Measurements from ENCODE around the gene FOXE3. TPM values are rescaled to one million over a fixed set of nuclear protein-coding genes. Genes with fewer than 3 reads are reported as not detected.

FOXE3 gene
- total and polyA plus RNA-seq, 2 of the 4 experiments (the other 2 are of a cell fraction), result 0.12 TPM; not detected in 1

GRCh38 chr1:47465605-47466004 lies 49.5 kb downstream of the FOXE3 start:
- ATAC-seq (ENCODE audit: low read depth), result no peak
- no peak overlapping the region for H3K9ac ChIP-seq (ENCODE audit: low read depth, low read length)
- H3K36me3 ChIP-seq (ENCODE audit: control insufficient read depth, insufficient read depth, low read length), result no peaks in the 10 kb centered on the region

More at GRCh38 chr1:47465605-47466004, 49.5 kb downstream of the FOXE3 start:
- Histone ChIP-seq H4K8ac (ENCODE audit: low read depth in 2 of 2, low read length in 2 of 2) (no peak overlapping the region), H3K14ac (replicated peaks; ENCODE audit: low read depth, low read length) (no peak overlapping the region), H3K4ac (ENCODE audit: low read depth, low read length) (no peak overlapping the region), H2BK20ac (ENCODE audit: low read depth, low read length) (no peak overlapping the region), H3K18ac (ENCODE audit: low read depth, low read length) (no peak overlapping the region), H2BK5ac (ENCODE audit: low read depth, low read length, poor library complexity, severe bottlenecking) (no peak overlapping the region), H3K4me2 (ENCODE audit: low read depth, low read length) (no peak overlapping the region), H2AK9ac (replicated peaks; ENCODE audit: low read depth, low read length, poor library complexity) (no peak overlapping the region), H3K27me3 (ENCODE audit: control insufficient read depth, insufficient read depth, low read length) (peaks cover 6% of the 10 kb centered on the region; the same call in 1 of the 2 replicates), H3K9me3 (ENCODE audit: control insufficient read depth, insufficient read depth, low read length) (no peaks in the 10 kb centered on the region), H3K56ac (ENCODE audit: extremely low read depth, insufficient read depth, low read length) (no peak overlapping the region), H2BK15ac (ENCODE audit: low read depth, low read length) (no peak overlapping the region), H3K79me1 (ENCODE audit: low read depth in 1 of 2, low read length in 2 of 2) (no peaks in the 10 kb centered on the region), H2BK120ac (ENCODE audit: low read depth, low read length) (no peak overlapping the region), H3K4me3 (ENCODE audit: insufficient read depth, low read depth, low read length) (no peak overlapping the region), H3K4me1 (ENCODE audit: control insufficient read depth, insufficient read depth, low read length) (no peaks in the 10 kb centered on the region), H2AFZ (replicated peaks; ENCODE audit: low read length, poor library complexity) (no peak overlapping the region), H3K27ac (ENCODE audit: insufficient read depth, low read length) (no peak overlapping the region), H3K9me1 (ENCODE audit: insufficient read depth, low read length) (no peaks in the 10 kb centered on the region), H2AK5ac (ENCODE audit: low read depth, low read length) (no peak overlapping the region), H3K23ac (ENCODE audit: low read depth, low read length) (no peak overlapping the region), H4K20me1 (ENCODE audit: insufficient read depth, low read length) (no peaks in the 10 kb centered on the region), H4K91ac (ENCODE audit: insufficient read depth, low read depth, low read length) (no peak overlapping the region), H4K5ac (ENCODE audit: low read depth, low read length) (no peak overlapping the region)
- intact Hi-C loops (cut with micrococcal nuclease), result no loop called here
- no peak for TF ChIP-seq RAD21 (IDR thresholded peaks at IDR 0.05; ENCODE audit: low read length)
- TF ChIP-seq CHD1 (IDR thresholded peaks at IDR 0.05; ENCODE audit: low read depth, low read length), result no peak
- no peak for TF ChIP-seq RFX5 (IDR thresholded peaks at IDR 0.05; ENCODE audit: low read depth, low read length)
- TF ChIP-seq MAZ (IDR thresholded peaks at IDR 0.05; ENCODE audit: borderline replicate concordance, low read depth, low read length), result no peak
- no peak for TF ChIP-seq POLR2A (IDR thresholded peaks at IDR 0.05; ENCODE audit: low read depth, low read length)
- TF ChIP-seq CEBPB (IDR thresholded peaks at IDR 0.05; ENCODE audit: low read depth, low read length), result no peak
- TF ChIP-seq ELK1 (IDR thresholded peaks at IDR 0.05; ENCODE audit: borderline replicate concordance, low read depth, low read length), result no peak
- no peak for TF ChIP-seq USF2 (IDR thresholded peaks at IDR 0.05; ENCODE audit: low read depth, low read length)
- TF ChIP-seq SMC3 (IDR thresholded peaks at IDR 0.05; ENCODE audit: low read depth, low read length), result no peak
- TF ChIP-seq CTCF (conservative IDR thresholded peaks at IDR 0.05; ENCODE audit: low read depth, low read length), result no peak
- no CpG with 5 or more reads among the region's 3 CpGs for WGBS, 2 experiments (ENCODE audit: extremely low coverage in 2 of 2, insufficient read length in 1 of 2)
- DNase-seq, result no peak
- no TSS peak for BruUV-seq (replicated peaks)
- POLR2A ChIA-PET (ENCODE audit: unreplicated experiment), result no interaction called here
- CTCF ChIA-PET, result no interaction called here
- dilution Hi-C loops (cut with HindIII; ENCODE audit: low sequenced_read_pairs, unreplicated experiment), result no loop called here
- in situ Hi-C loops (cut with MboI; ENCODE audit: low sequenced_read_pairs), result no loop called here
